GM12878 (cell line): ENCODE measurements around the gene TCHP. TPM values are rescaled to one million over a fixed set of nuclear protein-coding genes. Genes with fewer than 3 reads are reported as not detected.

Experiments used
- ATAC-seq: fragments of 200-7000 bp; cut with Tn5 transposase; 3 replicates; pipeline ENCODE4 v1.9.1; 2020; ENCODE audit warnings: mild to moderate bottlenecking, moderate library complexity
- BruUV-seq: library from RNA; stranded (reverse); fragments of 400-500 nt; replicated peaks from 2 replicates; lab custom pipeline; 2021; lab: Mats Ljungman, UMichigan
- CTCF ChIA-PET: fragments of 300-600 bp; sonication (Branson Sonifier 250); formaldehyde crosslinking; extraction: SDS; loops from one replicate; lab custom pipeline; 2021; ENCODE audit warnings: inconsistent platforms; lab: Yijun Ruan, JAX
- POLR2A ChIA-PET: fragments of 350-600 bp; formaldehyde crosslinking; extraction: SDS; loops from one replicate; lab custom pipeline; 2021; ENCODE audit warnings: inconsistent platforms; lab: Charles Lee
- RAD21 ChIA-PET: fragments of 300-600 bp; sonication (Branson Sonifier 250); formaldehyde crosslinking; loops from one replicate; lab custom pipeline; 2023; ENCODE audit warnings: antibody characterized with exemption; ENCODE audit not compliant: unreplicated experiment; lab: Charles Lee
- SMC1A ChIA-PET: fragments of 300-600 bp; sonication (Branson Sonifier 250); formaldehyde crosslinking; loops from one replicate; lab custom pipeline; 2023; ENCODE audit not compliant: unreplicated experiment, uncharacterized antibody; lab: Charles Lee
- DNase-seq: peaks from one replicate; pipeline ENCODE4 v3.0.0-alpha.2; 2011; ENCODE audit warnings: low read depth, low spot score
- FAIRE-seq: peaks from 3 replicates; lab custom pipeline; 2011; peaks lifted over from hg19 to GRCh38; lab: Jason Lieb, UNC
- H2AFZ ChIP-seq: 2 replicates; pipeline ENCODE4 v1.6.0; 2011; ENCODE audit warnings: low read depth, low read length, control low read depth; ENCODE audit not compliant: control insufficient read depth
- H3K27ac ChIP-seq: 2 replicates; pipeline ENCODE4 v1.5.1; 2011; ENCODE audit warnings: control low read depth; ENCODE audit not compliant: control insufficient read depth, insufficient read depth
- H3K27me3 ChIP-seq, 2 experiments: replicated peaks in 1 of 2; 2 replicates each; pipeline versions ENCODE4 v1.6.0 to v1.6.1; 2011; ENCODE audit warnings: low read length in 1 of 2; ENCODE audit not compliant: control insufficient read depth in 2 of 2, insufficient read depth in 2 of 2
- H3K36me3 ChIP-seq, 2 experiments: 2 replicates each; pipeline ENCODE4 v1.5.1; 2011; ENCODE audit warnings: low read length in 1 of 2; ENCODE audit not compliant: control insufficient read depth in 2 of 2, insufficient read depth in 2 of 2
- H3K4me1 ChIP-seq: 2 replicates; pipeline ENCODE4 v1.6.1; 2011; ENCODE audit warnings: mild to moderate bottlenecking, low read length, moderate library complexity, mixed read lengths; ENCODE audit not compliant: control insufficient read depth, insufficient read depth
- H3K4me2 ChIP-seq: 2 replicates; pipeline ENCODE4 v1.6.0; 2011; ENCODE audit warnings: control low read depth; ENCODE audit not compliant: control insufficient read depth, insufficient read depth
- H3K4me3 ChIP-seq: fragments of 200-600 bp; sonication (generic); 2 replicates; pipeline ENCODE4 v1.5.1; 2016
- H3K79me2 ChIP-seq: 2 replicates; pipeline ENCODE4 v1.6.0; 2011; ENCODE audit warnings: low read length; ENCODE audit not compliant: control insufficient read depth, insufficient read depth
- H3K9ac ChIP-seq: 2 replicates; pipeline ENCODE4 v1.8.0; 2011; ENCODE audit warnings: low read length, control low read depth, mixed read lengths; ENCODE audit not compliant: control insufficient read depth, insufficient read depth
- H3K9me3 ChIP-seq: replicated peaks from 3 replicates; pipeline ENCODE4 v1.5.1; 2011; ENCODE audit warnings: mild to moderate bottlenecking, low read length; ENCODE audit not compliant: control insufficient read depth, insufficient read depth
- H4K20me1 ChIP-seq: 2 replicates; pipeline ENCODE4 v1.6.0; 2011; ENCODE audit not compliant: control insufficient read depth, insufficient read depth
- ATF2 ChIP-seq: IDR thresholded peaks from 2 replicates; pipeline ENCODE4 v1.6.1; 2012; ENCODE audit warnings: low read length, inconsistent platforms
- CBFB ChIP-seq: IDR thresholded peaks from 2 replicates; pipeline ENCODE4 v1.6.1; 2016; ENCODE audit warnings: antibody characterized with exemption, low read depth
- CBX5 ChIP-seq: sonication (generic); IDR thresholded peaks from 2 replicates; pipeline ENCODE4 v1.6.1; 2016; ENCODE audit warnings: low read depth, moderate library complexity, mild to moderate bottlenecking, inconsistent platforms
- CHD2 ChIP-seq: IDR thresholded peaks from 2 replicates; pipeline ENCODE4 v1.6.1; 2011; ENCODE audit warnings: low read depth, low read length, improper control_type of control experiment, borderline replicate concordance
- CREM ChIP-seq: IDR thresholded peaks from 2 replicates; pipeline ENCODE4 v1.6.1; 2014; ENCODE audit warnings: antibody characterized with exemption, low read depth
- KDM1A ChIP-seq: fragments of 200-600 bp; sonication (generic); IDR thresholded peaks from 2 replicates; pipeline ENCODE4 v1.6.1; 2016; ENCODE audit warnings: borderline replicate concordance
- MEF2A ChIP-seq: IDR thresholded peaks from 2 replicates; pipeline ENCODE4 v1.6.1; 2011; ENCODE audit warnings: low read depth, mild to moderate bottlenecking, low read length, moderate library complexity; ENCODE audit not compliant: insufficient read depth
- MXI1 ChIP-seq: fragments of 150-350 bp; IDR thresholded peaks from 2 replicates; pipeline ENCODE4 v1.6.1; 2011; ENCODE audit warnings: low read depth, mild to moderate bottlenecking, inconsistent platforms, low read length, improper control_type of control experiment
- RBBP5 ChIP-seq: fragments of 200-600 bp; sonication (generic); conservative IDR thresholded peaks from 2 replicates; pipeline ENCODE4 v1.6.1; 2016
- SMAD1 ChIP-seq: fragments of 450-650 bp; IDR thresholded peaks from 2 replicates; pipeline ENCODE4 v1.6.1; 2018; ENCODE audit warnings: mild to moderate bottlenecking, low read depth; ENCODE audit not compliant: partially characterized antibody
- SMARCA5 ChIP-seq: fragments of 450-650 bp; IDR thresholded peaks from 2 replicates; pipeline ENCODE4 v1.6.1; 2017; ENCODE audit warnings: mild to moderate bottlenecking
- ZNF24 ChIP-seq: fragments of 450-650 bp; IDR thresholded peaks from 2 replicates; pipeline ENCODE4 v1.6.1; 2017; ENCODE audit warnings: antibody characterized with exemption, mild to moderate bottlenecking
- ZNF592 ChIP-seq: fragments of 450-650 bp; IDR thresholded peaks from 2 replicates; pipeline ENCODE4 v1.6.1; 2017; ENCODE audit warnings: mild to moderate bottlenecking, moderate library complexity
- ZSCAN29 ChIP-seq: fragments of 450-650 bp; IDR thresholded peaks from 2 replicates; pipeline ENCODE4 v1.6.1; 2017; ENCODE audit warnings: mild to moderate bottlenecking, moderate library complexity
- WGBS: methylation state at CpG from one replicate; pipeline ENCODE4 v1.1.6; 2016; ENCODE audit warnings: low lambda C conversion rate; ENCODE audit not compliant: insufficient replicate concordance, insufficient coverage; ENCODE audit errors: missing lambda C conversion rate; 5-methylcytosine and 5-hydroxymethylcytosine counted together
- in situ Hi-C: fragments of 300-500 bp; cut with MboI; formaldehyde crosslinking; loops from 9 replicates; pipeline ENCODE4 v1.14.3; 2018; ENCODE audit warnings: mixed read lengths
- intact Hi-C: fragments of 100-400 bp; cut with micrococcal nuclease; formaldehyde crosslinking; loops from one replicate; pipeline ENCODE4 v1.14.2; 2022; ENCODE audit not compliant: unreplicated experiment
- polyA plus RNA-seq, 11 experiments: library from polyadenylated mRNA; depleted of rRNA in 4 of 11; unstranded in 6 of 11; stranded (reverse) in 5 of 11; fragments of >200 nt; fragmentation: Nextera tagmentation in 4 of 11; fragmentation: Illumina TruSeq in 1 of 11; extraction: Ambion mirVana in 4 of 11; extraction: Trizol in 1 of 11; gene quantifications; 1 replicate in 1 of 11; 2 replicates in 10 of 11; pipeline versions ENCODE4 v1.2.1 to v1.2.3, GENCODE V29; 2011 to 2016; ENCODE audit warnings: inconsistent platforms in 2 of 11, missing spikeins in 2 of 11, low read depth in 1 of 11
- total RNA-seq, 4 experiments: library from RNA; depleted of rRNA in 3 of 4; stranded (reverse); fragments of >200 nt in 3 of 4; fragmentation: Illumina TruSeq in 1 of 4; extraction: Trizol in 1 of 4; gene quantifications; 2 replicates each; pipeline versions ENCODE4 v1.2.1 to v1.2.3, GENCODE V29; 2013 to 2021

TCHP gene
- total and polyA plus RNA-seq, 10 of the 15 experiments (the other 5 are each of a cell fraction or from before 2014, with no cell fraction given): 4.8 to 18.6 (median 15.0) TPM

- TF ChIP-seq ZNF592: no peak
- TF ChIP-seq ATF2: no peak
- no peak for TF ChIP-seq ZNF24
Observed at GRCh38 chr12:109915171-109916040, 15.3 kb downstream of the TCHP start (continued).

GRCh38 chr12:109916045-109916444, 16.0 kb downstream of the TCHP start:
- Histone ChIP-seq H3K4me3 (no peak overlapping the region), H4K20me1 (no peaks in the 10 kb centered on the region), H3K4me1 (no peaks in the 10 kb centered on the region), H2AFZ (no peak overlapping the region), H3K36me3 (peaks cover 10 to 21% of the 10 kb centered on the region in 2 experiments), H3K9ac (no peak overlapping the region), H3K27ac (no peak overlapping the region), H3K9me3 (no peaks in the 10 kb centered on the region), H3K79me2 (no peaks in the 10 kb centered on the region), H3K27me3 (no peaks in the 10 kb centered on the region), H3K4me2 (no peak overlapping the region)
- CTCF ChIA-PET: no interaction called here
- no peak for ATAC-seq
- SMC1A ChIA-PET: interaction anchor here (0.8 kb wide), 1 partner anchor 63 kb away, joined by 3 read pairs; no protein-coding TSS in a partner anchor
- FAIRE-seq: no peak
- in situ Hi-C loops: no loop called here
- RAD21 ChIA-PET: no interaction called here
- 98% methylated on average over 4 of the region's 4 CpGs for WGBS
- POLR2A ChIA-PET: interaction anchor here (0.5 kb wide), 1 partner anchor 32 kb away, joined by 5 read pairs; no protein-coding TSS in a partner anchor
- no peak for DNase-seq
- no TSS peak for BruUV-seq
- intact Hi-C loops: no loop called here
- no peak for TF ChIP-seq CBX5
- no peak for TF ChIP-seq KDM1A
- TF ChIP-seq SMAD1: no peak
- TF ChIP-seq CREM: no peak
- TF ChIP-seq MEF2A: no peak
- TF ChIP-seq RBBP5: no peak
- TF ChIP-seq ZNF24: no peak
- no peak for TF ChIP-seq MXI1
- TF ChIP-seq SMARCA5: no peak
- TF ChIP-seq ZSCAN29: no peak
- no peak for TF ChIP-seq CBFB
- TF ChIP-seq CHD2: no peak
